ENCODE data around the gene PTTG2. TPM values are rescaled to one million over a fixed set of nuclear protein-coding genes. Genes with fewer than 3 reads are reported as not detected.

Gene PTTG2
- total RNA-seq, 4 donors from 2014 or later, result not detected

GRCh38 chr4:38007645-38008044 lies 47.4 kb downstream of the PTTG2 start:
- TF ChIP-seq CTCF (IDR thresholded peaks at IDR 0.05) (no peak), POLR2A (IDR thresholded peaks at IDR 0.05) (no peak)
- WGBS, 2 donors, result 78 to 80% methylated on average over 5 of the region's 5 CpGs
- intact Hi-C loops (cut with DNase I; ENCODE audit: low total_unique reads), result no loop called here
- H3K4me3 ChIP-seq (ENCODE audit: low read depth, poor library complexity, severe bottlenecking), result no peak overlapping the region
- no peak for DNase-seq (ENCODE audit: low spot score in 2 of 2)

GRCh38 chr4:38008571-38009021 lies 48.4 kb downstream of the PTTG2 start:
- WGBS, 2 donors, result 92% methylated on average over 3 of the region's 3 CpGs
- intact Hi-C loops (cut with DNase I; ENCODE audit: low total_unique reads), result no loop called here
- H3K4me3 ChIP-seq (ENCODE audit: low read depth, poor library complexity, severe bottlenecking), result no peak overlapping the region
- DNase-seq (ENCODE audit: low spot score in 2 of 2), result no peak
- TF ChIP-seq POLR2A (IDR thresholded peaks at IDR 0.05) (no peak), CTCF (IDR thresholded peaks at IDR 0.05) (no peak)

- DNase-seq (ENCODE audit: low spot score in 2 of 2), result no peak
- no peak overlapping the region for H3K4me3 ChIP-seq (ENCODE audit: low read depth, poor library complexity, severe bottlenecking)
- intact Hi-C loops (cut with DNase I; ENCODE audit: low total_unique reads), result no loop called here
- TF ChIP-seq CTCF (IDR thresholded peaks at IDR 0.05), result no peak
- TF ChIP-seq POLR2A (IDR thresholded peaks at IDR 0.05), result no peak
Measured at GRCh38 chr4:38009421-38009820, 49.2 kb downstream of the PTTG2 start.

GRCh38 chr4:38009949-38010348 lies 49.8 kb downstream of the PTTG2 start:
- TF ChIP-seq CTCF (IDR thresholded peaks at IDR 0.05), result no peak
- no peak for TF ChIP-seq POLR2A (IDR thresholded peaks at IDR 0.05)
- WGBS, 2 donors, result 81 to 84% methylated on average over 3 of the region's 3 CpGs
- H3K4me3 ChIP-seq (ENCODE audit: low read depth, poor library complexity, severe bottlenecking), result no peak overlapping the region
- intact Hi-C loops (cut with DNase I; ENCODE audit: low total_unique reads), result no loop called here
- DNase-seq (ENCODE audit: low spot score in 2 of 2), result no peak

Other genes starting within 250 kb of the PTTG2 start
- 10 to 100 TPM; 52.7 to 83.9 (median 74.7) TPM for gene PGM2, start 133.7 kb upstream of the PTTG2 start, total RNA-seq
- gene TBC1D1, start 69.3 kb upstream of the PTTG2 start, total RNA-seq, result 10 to 100 TPM; 15.9 to 24.0 (median 20.0) TPM